TTC549 (cell line): ENCODE measurements around the gene ZNF396.

Experiments used
- FAIRE-seq: peaks from 2 replicates; lab custom pipeline; 2012; peaks lifted over from hg19 to GRCh38; lab: Jason Lieb, UNC

ZNF396 gene

GRCh38 chr18:35334821-35335220 lies 42.3 kb downstream of the ZNF396 start:
- no peak for FAIRE-seq

- FAIRE-seq, result no peak
These were observed 42.9 kb downstream of the ZNF396 start for GRCh38 chr18:35334212-35334611.

GRCh38 chr18:35331367-35332087 lies 45.6 kb downstream of the ZNF396 start:
- no peak for FAIRE-seq

GRCh38 chr18:35328868-35329267 lies 48.3 kb downstream of the ZNF396 start:
- FAIRE-seq, result no peak

GRCh38 chr18:35326695-35327387 lies 50.3 kb downstream of the ZNF396 start:
- no peak for FAIRE-seq

- FAIRE-seq, result no peak
These were observed 52.0 kb downstream of the ZNF396 start for GRCh38 chr18:35324926-35325655.

GRCh38 chr18:35322486-35323458 lies 54.4 kb downstream of the ZNF396 start:
- no peak for FAIRE-seq
